ENCODE results near the gene PCDHGB7.

Gene PCDHGB7

DNA sequence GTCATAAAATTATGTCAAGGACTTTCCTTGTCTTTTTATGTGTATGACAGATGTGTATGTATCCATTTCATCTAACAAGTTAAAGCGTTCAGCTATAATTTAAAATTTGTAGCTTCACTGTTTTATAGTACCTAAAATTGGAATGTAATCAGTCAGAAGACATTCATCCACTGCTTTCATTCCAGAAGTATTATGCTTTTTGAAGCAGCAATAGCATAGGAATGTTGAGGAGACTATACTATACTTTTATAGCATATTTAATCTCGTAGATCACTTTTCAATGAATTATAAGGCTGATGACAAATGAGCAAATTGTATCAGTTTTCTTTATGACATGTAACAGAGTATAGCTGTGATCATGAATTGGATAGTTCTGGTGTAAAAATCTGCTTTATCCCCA lies 19.7 kb downstream of the PCDHGB7 start:
- TF ChIP-seq, protein P1, sequence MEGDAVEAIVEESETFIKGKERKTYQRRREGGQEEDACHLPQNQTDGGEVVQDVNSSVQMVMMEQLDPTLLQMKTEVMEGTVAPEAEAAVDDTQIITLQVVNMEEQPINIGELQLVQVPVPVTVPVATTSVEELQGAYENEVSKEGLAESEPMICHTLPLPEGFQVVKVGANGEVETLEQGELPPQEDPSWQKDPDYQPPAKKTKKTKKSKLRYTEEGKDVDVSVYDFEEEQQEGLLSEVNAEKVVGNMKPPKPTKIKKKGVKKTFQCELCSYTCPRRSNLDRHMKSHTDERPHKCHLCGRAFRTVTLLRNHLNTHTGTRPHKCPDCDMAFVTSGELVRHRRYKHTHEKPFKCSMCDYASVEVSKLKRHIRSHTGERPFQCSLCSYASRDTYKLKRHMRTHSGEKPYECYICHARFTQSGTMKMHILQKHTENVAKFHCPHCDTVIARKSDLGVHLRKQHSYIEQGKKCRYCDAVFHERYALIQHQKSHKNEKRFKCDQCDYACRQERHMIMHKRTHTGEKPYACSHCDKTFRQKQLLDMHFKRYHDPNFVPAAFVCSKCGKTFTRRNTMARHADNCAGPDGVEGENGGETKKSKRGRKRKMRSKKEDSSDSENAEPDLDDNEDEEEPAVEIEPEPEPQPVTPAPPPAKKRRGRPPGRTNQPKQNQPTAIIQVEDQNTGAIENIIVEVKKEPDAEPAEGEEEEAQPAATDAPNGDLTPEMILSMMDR (IDR thresholded peaks at IDR 0.05; ENCODE audit: low read depth, low read length, missing control alignments) = no peak
- no peak for DNase-seq (ENCODE audit: extremely low read depth, low read depth)
- H3K4me3 ChIP-seq (replicated peaks; ENCODE audit: low read depth, low read length) = no peak overlapping the region

DNA sequence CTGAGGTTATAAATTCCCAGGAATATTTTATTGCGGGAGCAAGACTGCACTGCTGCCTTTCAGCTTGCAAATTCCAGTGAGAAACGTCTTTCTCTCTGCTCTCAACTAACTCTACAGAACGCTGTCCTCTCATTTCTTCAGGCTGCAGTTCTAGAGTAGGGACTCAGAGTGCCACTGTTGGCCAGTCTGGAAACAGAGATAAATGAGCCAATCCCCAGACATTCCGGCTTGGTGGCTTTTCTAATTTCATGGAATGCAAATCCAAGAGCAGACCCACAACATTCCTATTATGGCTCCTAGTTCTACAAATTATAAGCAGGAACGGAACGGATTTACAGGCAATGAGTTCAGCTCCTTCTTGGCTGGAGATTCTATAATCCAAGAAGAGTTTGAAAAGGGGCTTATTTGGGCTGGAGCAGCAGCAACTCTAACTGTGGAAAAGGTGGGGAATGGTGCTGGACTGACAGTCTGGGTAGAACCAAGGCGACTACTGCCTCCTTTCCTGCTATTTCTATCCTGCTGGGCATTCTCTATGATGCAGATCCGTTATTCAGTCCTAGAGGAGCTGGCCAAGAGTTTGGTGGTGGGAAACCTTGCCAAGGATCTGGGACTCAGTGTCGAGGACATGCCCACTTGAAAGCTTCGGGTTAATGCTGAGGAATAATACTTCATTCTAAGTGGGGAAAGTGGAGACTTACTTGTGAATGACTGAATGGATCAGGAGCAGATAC lies 22.1 kb downstream of the PCDHGB7 start:
- TF ChIP-seq, protein P1 (IDR thresholded peaks at IDR 0.05; ENCODE audit: low read depth, low read length, missing control alignments) = no peak
- no peak for DNase-seq (ENCODE audit: extremely low read depth, low read depth)
- H3K4me3 ChIP-seq (replicated peaks; ENCODE audit: low read depth, low read length) = no peak overlapping the region

GRCh38 chr5:141440341-141440740 lies 22.9 kb downstream of the PCDHGB7 start:
- H3K4me3 ChIP-seq (replicated peaks; ENCODE audit: low read depth, low read length) = no peak overlapping the region
- TF ChIP-seq, protein P1 (IDR thresholded peaks at IDR 0.05; ENCODE audit: low read depth, low read length, missing control alignments) = no peak
- no peak for DNase-seq (ENCODE audit: extremely low read depth, low read depth)

- no peak for DNase-seq (ENCODE audit: extremely low read depth, low read depth)
Observed at GRCh38 chr5:141441571-141442170, 24.2 kb downstream of the PCDHGB7 start.

GRCh38 chr5:141465351-141465750 lies 47.9 kb downstream of the PCDHGB7 start:
- no peak for DNase-seq (ENCODE audit: extremely low read depth, low read depth)
- H3K4me3 ChIP-seq (replicated peaks; ENCODE audit: low read depth, low read length) = no peak overlapping the region
- TF ChIP-seq, protein P1 (IDR thresholded peaks at IDR 0.05; ENCODE audit: low read depth, low read length, missing control alignments) = no peak

More at GRCh38 chr5:141441571-141442170, 24.2 kb downstream of the PCDHGB7 start:
- H3K4me3 ChIP-seq (replicated peaks; ENCODE audit: low read depth, low read length) = no peak overlapping the region
- TF ChIP-seq, protein P1 (IDR thresholded peaks at IDR 0.05; ENCODE audit: low read depth, low read length, missing control alignments) = no peak

Measured in HFF-Myc (cell line).